ENCODE measurements around the gene TOB2.
A peak's percentile ranks its signal among the peaks of the same experiment; 100 is the strongest.

The TOB2 gene

DNA sequence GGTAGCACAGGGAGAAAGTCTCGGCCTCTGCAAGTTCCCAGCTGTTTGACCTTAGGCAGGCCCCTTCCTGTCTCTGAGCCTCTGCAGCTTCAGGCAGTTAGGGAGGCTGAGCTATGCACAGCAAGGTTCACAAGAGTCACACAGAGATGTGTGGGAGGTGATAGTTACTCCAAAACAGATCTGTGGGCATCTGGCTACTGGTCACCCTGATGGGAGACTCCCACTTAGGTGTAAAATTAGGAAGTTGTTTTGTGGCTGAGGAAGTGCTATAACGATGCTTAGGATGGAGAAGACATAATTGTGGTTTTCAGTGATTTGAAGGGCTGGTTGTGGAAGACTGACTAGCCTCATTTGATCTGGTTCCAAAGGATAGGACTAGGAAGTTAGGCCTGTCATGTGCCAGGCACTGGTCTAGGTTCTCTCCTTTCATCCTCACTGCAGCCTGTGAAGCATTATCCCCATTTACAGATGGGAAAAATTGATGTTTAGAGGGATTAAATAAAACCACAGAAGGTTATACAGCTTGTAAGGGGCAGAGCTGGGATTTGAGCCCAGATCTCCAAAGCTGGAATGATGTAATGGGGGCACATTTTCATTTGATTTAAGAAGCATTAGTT, 35.8 kb upstream of the TOB2 start:
- peak; percentile 35 for DNase-seq (ENCODE audit: low read depth)
- TF ChIP-seq, protein P1, sequence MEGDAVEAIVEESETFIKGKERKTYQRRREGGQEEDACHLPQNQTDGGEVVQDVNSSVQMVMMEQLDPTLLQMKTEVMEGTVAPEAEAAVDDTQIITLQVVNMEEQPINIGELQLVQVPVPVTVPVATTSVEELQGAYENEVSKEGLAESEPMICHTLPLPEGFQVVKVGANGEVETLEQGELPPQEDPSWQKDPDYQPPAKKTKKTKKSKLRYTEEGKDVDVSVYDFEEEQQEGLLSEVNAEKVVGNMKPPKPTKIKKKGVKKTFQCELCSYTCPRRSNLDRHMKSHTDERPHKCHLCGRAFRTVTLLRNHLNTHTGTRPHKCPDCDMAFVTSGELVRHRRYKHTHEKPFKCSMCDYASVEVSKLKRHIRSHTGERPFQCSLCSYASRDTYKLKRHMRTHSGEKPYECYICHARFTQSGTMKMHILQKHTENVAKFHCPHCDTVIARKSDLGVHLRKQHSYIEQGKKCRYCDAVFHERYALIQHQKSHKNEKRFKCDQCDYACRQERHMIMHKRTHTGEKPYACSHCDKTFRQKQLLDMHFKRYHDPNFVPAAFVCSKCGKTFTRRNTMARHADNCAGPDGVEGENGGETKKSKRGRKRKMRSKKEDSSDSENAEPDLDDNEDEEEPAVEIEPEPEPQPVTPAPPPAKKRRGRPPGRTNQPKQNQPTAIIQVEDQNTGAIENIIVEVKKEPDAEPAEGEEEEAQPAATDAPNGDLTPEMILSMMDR (IDR thresholded peaks at IDR 0.05; ENCODE audit: insufficient read depth, low read depth, low read length, missing control alignments) = no peak
- H3K4me3 ChIP-seq (ENCODE audit: low read depth, low read length) = no peak overlapping the region

- no peak for DNase-seq (ENCODE audit: low read depth)
- H3K4me3 ChIP-seq (ENCODE audit: low read depth, low read length) = no peak overlapping the region
- TF ChIP-seq, protein P1 (IDR thresholded peaks at IDR 0.05; ENCODE audit: insufficient read depth, low read depth, low read length, missing control alignments) = no peak
Measured at GRCh38 chr22:41481925-41482318, 35.3 kb upstream of the TOB2 start.

DNA sequence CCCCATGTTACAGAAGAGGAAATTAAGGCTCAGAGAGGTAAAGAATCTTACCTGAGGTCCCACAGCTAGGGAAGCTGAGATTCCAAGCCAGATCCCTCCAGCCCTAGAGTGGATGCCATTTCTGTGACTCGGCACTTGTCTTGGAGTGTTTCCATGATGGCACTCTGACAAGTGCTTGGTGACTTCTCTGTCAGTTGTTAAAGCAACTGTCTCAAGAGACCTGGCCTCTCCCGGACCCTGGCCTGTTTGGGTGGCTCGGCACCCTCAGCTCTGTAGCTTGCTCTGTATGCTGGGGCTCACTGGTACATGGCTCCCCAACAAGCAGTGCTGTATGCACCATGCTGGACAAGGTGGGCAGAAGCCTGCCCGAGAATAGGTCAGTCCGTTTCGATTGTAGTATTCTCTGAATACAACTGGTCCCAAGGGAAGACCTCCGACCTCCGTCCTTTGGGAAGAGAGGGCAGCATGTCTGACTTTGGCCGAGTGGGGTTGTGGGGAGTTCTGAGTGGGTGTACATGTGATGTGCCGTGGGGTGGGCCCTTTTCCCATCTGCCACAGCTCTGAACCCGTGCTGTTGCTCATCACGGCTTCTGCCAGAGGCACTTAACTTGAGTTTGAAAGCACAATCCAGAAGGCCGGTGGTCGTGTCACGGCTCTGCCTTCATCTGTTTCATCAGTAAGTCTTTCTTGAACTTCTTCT, 34.7 kb upstream of the TOB2 start:
- no peak for DNase-seq (ENCODE audit: low read depth)
- H3K4me3 ChIP-seq (ENCODE audit: low read depth, low read length) = no peak overlapping the region
- TF ChIP-seq, protein P1 (IDR thresholded peaks at IDR 0.05; ENCODE audit: insufficient read depth, low read depth, low read length, missing control alignments) = no peak

DNA sequence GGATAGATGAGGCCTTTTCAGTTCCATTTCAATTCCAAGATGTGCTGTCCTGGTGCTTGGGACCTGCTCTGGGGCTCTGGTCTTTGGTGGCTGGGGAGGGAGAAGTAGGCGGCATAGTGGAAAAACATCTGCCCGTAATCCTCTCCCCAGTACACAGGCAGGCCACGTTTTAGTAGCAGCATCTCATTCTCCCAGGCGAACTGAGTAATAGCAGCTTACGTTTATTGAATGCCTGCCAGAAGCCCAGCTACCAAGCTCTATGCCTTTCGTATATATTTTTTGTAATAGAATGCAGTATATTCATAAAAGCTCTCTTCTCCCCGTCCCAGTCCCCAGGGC, 33.8 kb upstream of the TOB2 start:
- DNase-seq (ENCODE audit: low read depth) = no peak
- no peak overlapping the region for H3K4me3 ChIP-seq (ENCODE audit: low read depth, low read length)
- TF ChIP-seq, protein P1 (IDR thresholded peaks at IDR 0.05; ENCODE audit: insufficient read depth, low read depth, low read length, missing control alignments) = no peak

DNA sequence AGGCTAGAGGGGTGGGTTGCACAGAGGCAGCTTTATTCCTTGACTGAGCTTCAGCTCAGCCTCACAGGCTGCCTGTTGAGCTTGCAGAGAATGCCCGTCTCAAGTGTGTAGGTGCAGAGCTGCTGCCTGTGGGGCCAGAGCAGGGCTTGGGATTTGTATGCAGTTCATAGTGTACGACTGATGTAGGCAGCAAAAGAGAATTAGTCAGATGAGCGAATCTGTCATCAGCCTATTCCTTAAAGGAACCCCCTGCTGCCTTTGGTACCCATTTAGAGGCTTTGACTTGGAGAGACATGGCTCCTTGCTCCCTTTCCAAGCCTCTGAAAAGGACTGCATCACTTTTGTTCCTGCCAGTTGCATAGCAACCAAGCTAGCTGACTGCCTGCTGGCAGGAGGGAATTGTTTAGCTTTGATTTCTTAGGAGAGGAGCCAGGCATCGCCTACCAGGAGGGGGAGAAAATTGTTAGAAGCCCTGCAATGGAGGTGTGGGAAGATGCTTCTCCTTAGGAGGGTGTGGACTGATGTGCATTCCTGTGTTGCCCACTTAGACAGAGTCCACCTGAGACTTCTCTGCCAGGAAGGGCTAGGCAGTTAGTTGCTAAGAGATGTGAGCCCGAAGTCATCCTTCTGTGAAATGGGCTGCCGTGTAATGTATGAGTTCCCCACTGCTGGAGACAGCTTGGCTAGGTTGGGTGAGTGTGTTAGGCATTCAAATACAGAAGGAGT, 33.2 kb upstream of the TOB2 start:
- H3K4me3 ChIP-seq (ENCODE audit: low read depth, low read length) = no peak overlapping the region
- DNase-seq (ENCODE audit: low read depth) = no peak
- TF ChIP-seq, protein P1 (IDR thresholded peaks at IDR 0.05; ENCODE audit: insufficient read depth, low read depth, low read length, missing control alignments) = no peak

DNA sequence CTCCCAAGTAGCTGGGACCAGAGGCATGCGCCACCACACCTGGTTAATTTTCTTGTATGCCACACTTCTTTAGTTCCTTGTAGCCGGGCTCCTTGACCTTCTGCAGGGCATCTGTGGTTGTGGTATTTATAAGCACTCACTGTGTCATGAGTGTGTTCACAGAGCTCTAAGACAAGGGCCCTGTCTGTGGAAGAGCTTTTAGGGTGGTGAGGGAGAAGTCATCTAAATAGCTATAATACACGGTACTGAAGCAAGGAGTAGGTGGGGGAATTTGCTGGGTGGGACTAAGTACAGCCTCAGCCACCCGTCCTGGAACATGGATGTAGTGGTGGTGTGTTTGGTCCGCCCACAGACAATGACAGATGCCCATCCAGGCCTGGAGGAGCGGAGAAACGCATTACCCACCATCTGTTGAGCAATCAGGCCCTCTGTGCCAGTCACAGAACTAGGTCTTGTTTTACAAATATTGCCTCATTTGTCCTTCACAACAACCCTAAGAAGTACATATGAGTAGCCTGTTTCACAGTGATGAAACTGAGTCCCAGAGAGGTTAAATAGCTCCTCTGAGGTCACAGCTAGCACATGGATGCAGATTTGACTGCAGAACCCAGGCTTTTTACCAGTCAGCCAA, 32.4 kb upstream of the TOB2 start:
- no peak overlapping the region for H3K4me3 ChIP-seq (ENCODE audit: low read depth, low read length)
- TF ChIP-seq, protein P1 (IDR thresholded peaks at IDR 0.05; ENCODE audit: insufficient read depth, low read depth, low read length, missing control alignments) = no peak
- peak; percentile 44 for DNase-seq (ENCODE audit: low read depth)

Data from GM12865 (cell line).